PC-9 (cell line): ENCODE results near the gene ITGAV. TPM values are rescaled to one million over a fixed set of nuclear protein-coding genes. Genes with fewer than 3 reads are reported as not detected.

ENCODE experiments used
- BruUV-seq: library from RNA; stranded (reverse); fragments of 400-500 nt; replicated peaks from 2 replicates; lab custom pipeline; 2021; lab: Mats Ljungman, UMichigan
- CTCF ChIA-PET: fragments of 300-600 bp; sonication (Branson Sonifier 250); formaldehyde crosslinking; loops from one replicate; lab custom pipeline; 2022; ENCODE audit warnings: antibody characterized with exemption; lab: Charles Lee
- POLR2A ChIA-PET: fragments of 300-600 bp; sonication (Branson Sonifier 250); formaldehyde crosslinking; loops from one replicate; lab custom pipeline; 2022; ENCODE audit warnings: antibody characterized with exemption; ENCODE audit not compliant: unreplicated experiment; lab: Charles Lee
- DNase-seq, 2 experiments: peaks; one replicate each; pipeline versions ENCODE4 v3.0.0 to v3.0.0-alpha.2; 2015 to 2022; ENCODE audit warnings: mixed read lengths in 1 of 2
- H2AFZ ChIP-seq: fragments of 200-600 bp; sonication (generic); 2 replicates; pipeline ENCODE4 v1.8.1; 2017; ENCODE audit warnings: antibody characterized with exemption
- H3F3A ChIP-seq: fragments of 200-600 bp; sonication (generic); 2 replicates; pipeline ENCODE4 v1.8.1; 2017; ENCODE audit warnings: antibody characterized with exemption, mild to moderate bottlenecking, low read depth; ENCODE audit not compliant: insufficient read depth
- H3K27ac ChIP-seq: fragments of 200-600 bp; sonication (generic); 2 replicates; pipeline ENCODE4 v1.6.1; 2016; ENCODE audit warnings: mixed run types
- H3K27me3 ChIP-seq: fragments of 200-600 bp; sonication (generic); 2 replicates; pipeline ENCODE4 v1.6.1; 2016; ENCODE audit warnings: low read depth, mixed run types; ENCODE audit not compliant: insufficient read depth
- H3K36me3 ChIP-seq: fragments of 200-600 bp; sonication (generic); 2 replicates; pipeline ENCODE4 v1.6.1; 2016; ENCODE audit warnings: low read depth, mixed run types
- H3K4me1 ChIP-seq: fragments of 200-600 bp; sonication (generic); replicated peaks from 2 replicates; pipeline ENCODE4 v1.6.1; 2016; ENCODE audit warnings: mixed run types; ENCODE audit not compliant: insufficient read depth
- H3K4me2 ChIP-seq: fragments of 200-600 bp; sonication (generic); 2 replicates; pipeline ENCODE4 v1.6.1; 2017; ENCODE audit warnings: mixed run types
- H3K4me3 ChIP-seq: fragments of 200-600 bp; sonication (generic); 2 replicates; pipeline ENCODE4 v1.6.1; 2016; ENCODE audit warnings: mixed run types
- H3K79me2 ChIP-seq: fragments of 200-600 bp; sonication (generic); 2 replicates; pipeline ENCODE4 v1.6.1; 2017; ENCODE audit warnings: low read depth, mixed run types
- H3K9me2 ChIP-seq: fragments of 200-600 bp; sonication (generic); 2 replicates; pipeline ENCODE4 v1.8.1; 2017; ENCODE audit warnings: mild to moderate bottlenecking; ENCODE audit not compliant: insufficient read depth
- H3K9me3 ChIP-seq: fragments of 200-600 bp; sonication (generic); 2 replicates; pipeline ENCODE4 v1.8.1; 2016; ENCODE audit warnings: low read depth; ENCODE audit not compliant: insufficient read depth
- H4K20me1 ChIP-seq: fragments of 200-600 bp; sonication (generic); 2 replicates; pipeline ENCODE4 v1.8.1; 2017; ENCODE audit not compliant: insufficient read depth
- CTCF ChIP-seq: fragments of 200-600 bp; sonication (generic); conservative IDR thresholded peaks from 2 replicates; pipeline ENCODE4 v1.6.1; 2017; ENCODE audit warnings: mixed run types, antibody characterized with exemption, mild to moderate bottlenecking, moderate library complexity
- EZH2 ChIP-seq: fragments of 200-600 bp; sonication (generic); IDR thresholded peaks from 2 replicates; pipeline ENCODE4 v1.8.0; 2017; ENCODE audit warnings: antibody characterized with exemption, low read depth
- intact Hi-C: fragments of 100-400 bp; cut with micrococcal nuclease; formaldehyde crosslinking; loops from one replicate; pipeline ENCODE4 v1.10.0; 2022; ENCODE audit not compliant: unreplicated experiment
- total RNA-seq: library from RNA; stranded (reverse); gene quantifications from 2 replicates; pipeline ENCODE4 v1.2.3, GENCODE V29; 2021

Gene ITGAV
- total RNA-seq, 1 experiment from 2014 or later = 28.0 TPM

- BruUV-seq = no TSS peak
- CTCF ChIA-PET = no interaction called here
- no peaks in the 10 kb centered on the region for H4K20me1 ChIP-seq
- intact Hi-C loops = no loop called here
- H3F3A ChIP-seq = no peaks in the 10 kb centered on the region
- POLR2A ChIA-PET = no interaction called here
- no peak for DNase-seq
- H3K4me3 ChIP-seq = no peak overlapping the region
- no peaks in the 10 kb centered on the region for H3K27me3 ChIP-seq
- no peak overlapping the region for H3K27ac ChIP-seq
- TF ChIP-seq EZH2 (no peak), CTCF (no peak)
- H3K79me2 ChIP-seq = no peaks in the 10 kb centered on the region
- no peaks in the 10 kb centered on the region for H3K4me1 ChIP-seq
- H3K36me3 ChIP-seq = no peaks in the 10 kb centered on the region
- no peak overlapping the region for H2AFZ ChIP-seq
- no peaks in the 10 kb centered on the region for H3K9me3 ChIP-seq
- no peaks in the 10 kb centered on the region for H3K9me2 ChIP-seq
- H3K4me2 ChIP-seq = no peak overlapping the region
These were observed 63.7 kb downstream of the ITGAV start for GRCh38 chr2:186653511-186653910.

GRCh38 chr2:186659383-186659782, 69.5 kb downstream of the ITGAV start:
- Histone ChIP-seq H3K4me1 (no peaks in the 10 kb centered on the region), H3K4me3 (no peak overlapping the region), H3K27ac (no peak overlapping the region), H3K79me2 (no peaks in the 10 kb centered on the region), H3K9me3 (no peaks in the 10 kb centered on the region), H3F3A (no peaks in the 10 kb centered on the region), H4K20me1 (no peaks in the 10 kb centered on the region), H2AFZ (no peak overlapping the region), H3K4me2 (no peak overlapping the region), H3K27me3 (no peaks in the 10 kb centered on the region), H3K9me2 (no peaks in the 10 kb centered on the region), H3K36me3 (no peaks in the 10 kb centered on the region)
- intact Hi-C loops = no loop called here
- TF ChIP-seq CTCF (no peak), EZH2 (no peak)
- DNase-seq = no peak
- no TSS peak for BruUV-seq
- ChIA-PET CTCF (no interaction called here), POLR2A (no interaction called here)

- no peak overlapping the region for H3K4me3 ChIP-seq
- no peaks in the 10 kb centered on the region for H3K27me3 ChIP-seq
- no peak for TF ChIP-seq EZH2
- TF ChIP-seq CTCF = no peak
- H3K9me3 ChIP-seq = no peaks in the 10 kb centered on the region
- no peak for DNase-seq
- no TSS peak for BruUV-seq
- no peak overlapping the region for H3K4me2 ChIP-seq
- ChIA-PET CTCF (no interaction called here), POLR2A (interaction anchor here (0.6 kb wide), 1 partner anchor 87 kb away, joined by 5 read pairs; no protein-coding TSS in a partner anchor)
- H3K79me2 ChIP-seq = no peaks in the 10 kb centered on the region
- H3K36me3 ChIP-seq = no peaks in the 10 kb centered on the region
- no peak overlapping the region for H3K27ac ChIP-seq
- no peaks in the 10 kb centered on the region for H3F3A ChIP-seq
- no peaks in the 10 kb centered on the region for H3K4me1 ChIP-seq
- no peak overlapping the region for H2AFZ ChIP-seq
- H4K20me1 ChIP-seq = no peaks in the 10 kb centered on the region
- intact Hi-C loops = no loop called here
- no peaks in the 10 kb centered on the region for H3K9me2 ChIP-seq
These were observed 74.7 kb downstream of the ITGAV start for GRCh38 chr2:186664385-186665043.
